ENCODE measurements around the gene ARL14EP.

Gene ARL14EP

DNA sequence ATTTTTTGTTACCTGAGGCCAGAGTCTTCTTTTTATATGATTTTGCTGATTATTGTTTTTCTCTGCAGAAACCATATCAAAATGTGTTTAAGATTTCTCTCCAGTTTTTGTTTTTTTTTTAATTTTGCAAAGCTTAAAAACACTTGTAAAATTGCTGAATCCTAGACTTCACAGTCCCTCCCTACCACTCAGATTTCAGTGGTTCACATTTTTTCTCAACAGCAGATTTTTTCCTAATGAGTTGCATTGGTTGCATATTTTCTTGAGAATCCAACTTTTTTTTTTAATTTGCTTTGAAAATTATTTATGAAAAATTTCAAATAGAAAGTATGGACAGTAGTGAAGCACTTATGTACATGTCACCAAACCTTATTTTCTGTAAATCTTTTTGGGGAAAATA lies 5.8 kb downstream of the ARL14EP start:
- peak; percentile 34 for DNase-seq

DNA sequence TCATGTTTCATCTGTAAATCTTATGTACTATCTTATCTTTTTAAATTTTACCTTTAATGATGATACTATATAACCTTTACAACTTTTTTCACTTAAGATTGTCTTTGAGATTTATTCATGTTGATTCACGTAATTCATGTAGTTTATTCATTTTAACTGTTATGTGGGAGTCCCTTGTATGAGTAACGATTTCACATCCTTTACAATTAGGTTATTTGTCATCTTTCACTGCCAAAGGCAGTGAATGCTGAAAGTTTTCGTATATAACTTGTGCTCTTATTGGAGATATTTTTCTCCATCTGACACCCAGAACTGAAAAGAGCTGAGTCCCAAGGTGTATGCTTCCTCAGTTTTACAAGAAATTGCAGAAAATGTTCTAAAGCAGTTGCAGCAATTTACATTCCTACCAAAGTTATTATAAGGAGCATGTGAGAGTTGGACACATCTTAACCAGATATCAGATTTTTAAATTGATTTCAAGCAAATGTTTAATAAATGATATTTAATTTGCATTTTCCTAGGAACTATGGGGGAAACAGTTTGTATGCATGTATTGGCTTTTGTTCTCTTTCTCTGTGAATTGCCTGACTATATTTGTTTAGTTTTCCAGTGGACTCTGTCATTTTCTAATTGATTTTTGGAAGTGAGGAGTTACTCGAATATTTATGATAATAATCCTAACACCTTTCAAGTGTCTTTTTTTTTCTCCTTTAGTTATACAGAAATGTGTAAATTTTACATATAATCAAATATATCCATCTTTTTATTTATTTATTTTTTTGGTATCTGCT lies 6.4 kb downstream of the ARL14EP start:
- DNase-seq: no peak

DNA sequence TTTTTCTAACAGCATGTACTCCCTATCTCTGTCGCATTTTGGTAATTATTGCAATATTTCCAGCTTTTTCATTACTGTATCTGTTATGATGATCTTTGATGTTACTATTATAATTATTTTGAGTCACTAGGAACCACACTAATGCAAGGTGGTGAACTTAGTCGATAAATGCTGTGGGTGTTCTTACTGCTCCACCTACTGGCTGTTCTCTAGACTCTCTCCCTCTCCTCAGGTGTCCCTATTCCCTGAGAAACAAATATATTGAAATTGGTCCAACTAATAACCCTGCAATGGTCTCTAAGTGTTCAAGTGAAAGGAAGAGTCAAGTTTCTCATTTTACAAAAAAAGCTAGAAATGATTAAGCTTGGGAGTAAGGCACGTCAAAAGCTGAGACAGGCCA lies 10.5 kb downstream of the ARL14EP start:
- DNase-seq: no peak

DNA sequence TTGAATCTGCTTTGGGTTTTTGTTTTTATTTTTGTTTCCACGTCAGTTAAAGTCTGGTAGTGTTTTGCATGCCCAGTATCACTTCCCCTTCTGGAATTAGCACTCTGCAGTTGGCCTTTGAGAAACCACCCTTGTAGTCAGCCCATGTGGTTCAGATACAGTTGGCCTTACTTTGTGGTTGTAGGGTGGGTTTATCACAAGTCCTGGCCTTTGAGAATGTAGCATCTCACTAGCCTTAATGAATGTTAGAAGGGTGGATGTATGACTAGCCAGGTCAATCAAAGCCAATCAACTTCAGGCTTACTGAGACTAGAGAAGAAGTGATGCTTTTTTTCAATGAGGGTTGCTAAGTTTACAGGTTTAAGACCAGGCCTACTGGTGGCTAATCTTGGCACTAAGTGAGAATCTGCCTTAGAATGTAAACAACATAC lies 19.8 kb downstream of the ARL14EP start:
- DNase-seq: no peak

DNA sequence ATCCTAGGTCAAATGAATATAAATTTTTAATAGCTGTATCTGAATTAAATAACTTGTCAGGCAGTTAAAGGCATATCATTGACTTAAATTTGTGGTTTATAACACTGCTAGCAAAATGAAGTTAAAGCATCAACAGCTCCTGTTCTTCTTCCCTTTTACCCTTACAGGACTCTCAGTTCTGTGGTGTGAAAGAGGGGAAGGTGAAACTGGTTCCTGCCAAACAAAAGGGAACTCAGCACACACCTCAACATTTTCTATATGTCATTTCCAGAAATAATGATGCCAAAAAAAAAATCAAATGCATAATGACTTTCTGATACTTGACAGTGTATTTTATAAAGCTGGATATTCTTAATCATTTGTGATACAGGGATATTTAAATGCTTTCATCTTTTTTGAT lies 21.2 kb downstream of the ARL14EP start:
- no peak for DNase-seq

DNA sequence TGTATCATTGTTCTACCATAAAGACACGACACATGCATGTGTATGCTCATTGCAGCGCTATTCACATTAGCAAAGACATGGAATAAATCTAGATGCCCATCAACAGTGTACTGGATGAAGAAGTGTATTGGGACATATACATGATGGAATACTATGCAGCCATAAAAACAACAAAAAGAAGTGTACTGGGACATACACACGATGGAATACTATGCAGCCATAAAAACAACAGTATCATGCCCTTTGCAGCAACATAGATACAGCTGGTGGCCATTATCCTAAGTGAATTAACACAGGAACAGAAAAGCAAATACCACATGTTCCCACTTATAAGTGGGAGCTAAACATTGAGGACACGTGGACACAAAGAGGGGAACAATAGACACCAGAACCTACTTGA lies 22.7 kb downstream of the ARL14EP start:
- no peak for DNase-seq

DNA sequence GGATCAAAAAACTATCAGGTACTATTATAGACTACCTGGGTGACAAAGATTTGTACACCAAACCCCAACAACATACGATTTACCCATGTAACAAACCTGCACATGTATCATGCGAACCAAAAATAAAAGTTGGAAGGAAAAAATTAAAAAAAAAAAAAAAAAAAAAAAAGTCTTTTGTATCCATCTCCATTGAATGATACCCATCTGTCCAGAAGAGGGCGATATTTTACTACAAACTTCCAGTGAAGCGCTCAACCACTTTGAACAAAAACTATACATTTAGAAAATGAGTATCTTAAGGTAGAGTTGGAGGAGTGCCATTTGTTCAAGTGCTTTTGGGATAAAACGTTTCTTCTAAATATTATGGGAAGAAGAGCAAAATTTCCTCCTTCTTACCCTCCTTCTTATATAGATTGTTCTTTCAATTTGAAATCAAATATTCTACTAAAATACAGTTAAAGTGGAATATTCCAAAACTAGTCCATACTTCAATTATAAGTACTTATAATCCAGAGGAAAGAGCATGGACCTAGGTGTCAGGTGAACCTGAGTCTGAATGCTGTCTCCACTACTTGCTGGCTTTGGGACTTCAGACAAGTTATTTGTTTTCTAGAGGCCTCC lies 23.3 kb downstream of the ARL14EP start:
- peak; percentile 63 for DNase-seq

DNA sequence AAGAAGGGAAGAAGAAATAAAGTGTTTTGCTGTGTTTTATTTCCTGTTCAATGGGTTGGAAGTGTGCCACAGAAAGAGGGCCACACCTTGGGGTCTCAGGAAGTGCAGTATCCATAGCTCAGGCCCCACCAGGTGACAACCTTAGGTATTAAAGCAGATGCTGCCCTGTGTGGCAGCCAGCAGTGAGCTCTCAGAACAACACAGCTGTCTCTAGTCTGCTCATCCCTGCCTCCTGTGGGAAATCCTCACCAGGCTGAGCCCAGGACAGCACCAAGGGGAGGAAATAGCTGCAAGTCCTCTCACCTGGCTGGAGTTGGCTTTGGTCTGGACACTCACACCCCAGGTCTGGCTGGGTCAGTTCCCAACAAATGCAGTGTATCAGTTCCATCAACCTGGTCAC lies 25.1 kb downstream of the ARL14EP start:
- no peak for DNase-seq

DNA sequence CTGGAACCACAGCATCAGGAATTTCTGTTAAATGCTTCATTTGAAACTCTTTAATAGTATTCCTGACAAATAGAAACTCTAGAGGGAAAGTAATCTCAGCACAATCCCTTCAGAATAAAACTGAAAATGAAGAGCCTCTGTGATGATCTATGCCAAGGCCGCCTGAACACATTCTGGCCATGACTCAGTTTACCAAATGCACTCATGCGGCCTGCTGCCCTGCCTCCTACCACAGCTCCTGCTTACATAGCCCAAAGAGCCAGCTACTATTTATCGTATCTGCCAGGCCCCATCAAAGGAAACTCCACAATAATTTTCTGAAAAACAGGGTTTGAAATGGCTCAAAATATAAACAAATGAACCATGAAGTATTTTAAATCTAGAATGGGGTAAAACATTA lies 27.0 kb downstream of the ARL14EP start:
- DNase-seq: no peak

DNA sequence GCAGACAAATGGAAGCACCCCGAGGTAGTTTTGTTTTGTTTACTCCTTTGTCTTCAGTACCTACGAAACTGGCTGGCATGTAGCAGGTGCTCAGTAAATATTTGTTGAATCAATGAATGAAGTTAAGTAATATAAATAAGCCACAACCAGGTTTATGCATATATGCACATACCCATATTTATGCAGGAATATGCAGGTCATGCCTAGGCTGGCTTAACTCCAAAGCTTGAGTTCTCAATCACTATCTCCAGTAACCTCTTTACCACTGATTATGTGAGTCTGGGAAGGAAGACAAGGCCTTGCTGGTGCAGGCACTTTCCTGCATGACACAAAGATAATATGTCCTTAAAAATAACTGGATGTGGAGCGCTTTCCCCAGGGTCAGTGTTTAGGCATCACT lies 27.5 kb downstream of the ARL14EP start:
- no peak for DNase-seq

DNA sequence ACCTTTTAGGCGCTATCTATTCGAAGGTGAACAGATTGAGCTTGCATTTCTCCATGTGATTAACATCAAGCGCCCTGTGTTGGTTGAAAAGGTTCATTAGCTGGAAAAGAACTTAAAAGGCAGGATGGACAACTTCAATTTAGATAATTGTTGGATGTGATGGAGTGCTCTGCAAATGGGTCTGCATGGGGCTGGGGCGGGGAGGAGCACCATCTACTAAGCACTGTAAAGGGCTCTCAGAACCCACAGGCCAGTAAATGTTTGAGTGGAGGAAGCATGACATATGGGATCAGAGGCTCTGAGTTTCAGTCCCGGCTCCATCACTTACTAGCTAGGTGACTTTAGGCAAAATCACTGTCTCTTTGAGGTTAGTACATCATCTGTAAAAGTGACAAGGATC lies 28.2 kb downstream of the ARL14EP start:
- no peak for DNase-seq

DNA sequence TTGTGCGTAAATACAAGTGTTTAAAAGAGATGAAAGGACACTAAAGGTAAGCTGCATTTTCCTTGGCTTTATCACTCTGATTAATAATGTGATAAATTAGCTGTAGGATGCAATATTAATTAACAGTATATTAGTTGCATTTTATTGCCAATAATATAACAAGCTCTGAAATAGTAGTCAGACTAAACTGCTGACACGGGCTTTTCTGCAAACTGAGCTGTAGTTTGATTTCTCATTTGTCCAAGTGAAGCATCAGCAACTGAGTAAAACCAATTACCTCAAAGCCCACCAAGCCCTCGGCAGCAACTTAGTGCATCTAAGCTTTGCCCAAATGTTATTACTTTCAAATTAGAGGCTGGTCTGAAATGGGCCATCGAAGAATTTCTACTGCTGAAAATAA lies 33.5 kb downstream of the ARL14EP start:
- DNase-seq: no peak

DNA sequence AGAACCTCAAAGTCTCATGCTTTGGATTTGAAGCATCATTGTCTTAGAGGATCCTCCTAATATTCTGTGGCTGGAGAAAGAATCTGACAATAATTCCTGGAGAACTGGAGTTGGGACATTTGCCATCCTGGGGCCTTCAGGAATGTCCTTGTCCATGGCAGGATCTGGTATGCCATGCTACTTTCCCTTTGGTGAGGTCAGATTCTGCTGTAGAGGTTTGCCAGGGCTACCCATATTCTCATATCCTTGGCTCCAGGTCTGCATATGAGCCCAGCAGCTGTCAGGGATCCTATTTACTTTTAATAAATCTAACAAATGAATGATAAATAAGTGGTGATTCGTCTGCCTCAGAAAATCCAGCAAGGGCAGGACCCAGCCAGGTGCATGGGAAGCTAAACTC lies 35.0 kb downstream of the ARL14EP start:
- no peak for DNase-seq

DNA sequence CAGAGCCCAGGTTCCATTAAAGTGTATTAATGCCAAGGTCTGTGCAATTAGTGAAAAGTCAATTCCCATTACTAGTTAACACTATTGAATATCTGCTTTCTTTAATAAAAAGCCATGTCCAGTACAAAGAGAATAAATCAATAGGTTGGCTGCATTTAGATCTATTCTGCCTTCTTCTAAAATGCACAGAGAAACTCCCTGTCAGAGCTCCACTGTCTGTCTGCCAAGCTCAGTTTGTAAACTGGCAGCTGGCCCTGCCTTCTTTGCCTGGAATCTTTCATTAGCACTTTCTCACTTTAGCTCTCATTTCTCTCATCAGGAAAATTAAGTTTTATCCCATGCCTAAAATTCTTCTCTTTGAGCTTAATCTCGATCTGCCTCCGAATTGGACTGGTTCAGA lies 35.6 kb downstream of the ARL14EP start:
- DNase-seq: no peak

DNA sequence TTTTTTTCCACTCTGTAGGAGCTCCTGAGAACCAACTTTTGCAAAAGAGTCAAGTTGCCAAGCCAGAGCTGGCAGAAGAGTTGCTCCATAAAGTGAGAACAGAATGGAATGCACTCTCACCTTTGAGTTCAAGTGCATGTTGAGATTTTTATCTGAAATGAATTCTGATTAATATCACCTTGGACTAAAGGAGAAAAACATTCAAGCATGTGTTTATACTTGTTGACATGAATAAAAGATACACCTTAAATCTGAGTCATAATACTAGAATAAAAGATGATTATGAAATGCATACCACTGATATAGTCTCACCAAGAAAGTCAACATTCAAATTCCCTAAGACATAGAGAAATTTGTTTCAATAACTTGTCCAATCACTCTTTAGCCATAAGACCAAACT lies 37.8 kb downstream of the ARL14EP start:
- DNase-seq: no peak

DNA sequence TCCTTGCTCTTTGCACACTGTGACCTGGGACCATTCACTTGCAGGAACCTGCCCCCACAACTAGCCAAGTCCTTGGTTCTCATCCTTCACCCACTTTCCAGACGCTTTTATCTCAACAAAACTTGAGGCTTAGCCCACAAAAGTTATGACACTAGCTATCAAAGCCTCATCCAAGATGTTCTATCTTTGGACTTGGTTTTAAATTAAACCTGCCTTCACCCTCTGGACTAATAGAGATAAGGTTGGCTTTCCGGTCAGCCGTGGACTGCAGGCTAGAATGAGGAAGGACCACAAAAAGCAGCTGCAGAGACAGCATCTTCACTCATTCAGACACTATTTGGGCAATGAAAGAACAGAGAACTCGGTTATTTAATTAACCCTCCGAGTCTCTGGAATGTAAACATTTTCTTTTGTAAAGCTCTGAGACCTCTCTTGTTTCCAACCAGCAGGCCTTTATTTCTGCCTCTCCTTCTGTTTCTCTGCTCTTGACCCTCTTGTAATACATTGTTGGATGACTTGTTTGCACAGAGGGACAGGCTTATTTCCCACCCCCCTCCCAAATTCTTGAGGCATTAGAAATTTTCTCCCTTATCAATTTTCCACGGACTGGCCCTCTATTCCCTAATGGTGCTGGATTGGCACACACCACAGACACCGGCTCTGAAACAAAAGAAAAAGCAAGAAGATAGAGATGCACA lies 41.4 kb downstream of the ARL14EP start:
- no peak for DNase-seq

DNA sequence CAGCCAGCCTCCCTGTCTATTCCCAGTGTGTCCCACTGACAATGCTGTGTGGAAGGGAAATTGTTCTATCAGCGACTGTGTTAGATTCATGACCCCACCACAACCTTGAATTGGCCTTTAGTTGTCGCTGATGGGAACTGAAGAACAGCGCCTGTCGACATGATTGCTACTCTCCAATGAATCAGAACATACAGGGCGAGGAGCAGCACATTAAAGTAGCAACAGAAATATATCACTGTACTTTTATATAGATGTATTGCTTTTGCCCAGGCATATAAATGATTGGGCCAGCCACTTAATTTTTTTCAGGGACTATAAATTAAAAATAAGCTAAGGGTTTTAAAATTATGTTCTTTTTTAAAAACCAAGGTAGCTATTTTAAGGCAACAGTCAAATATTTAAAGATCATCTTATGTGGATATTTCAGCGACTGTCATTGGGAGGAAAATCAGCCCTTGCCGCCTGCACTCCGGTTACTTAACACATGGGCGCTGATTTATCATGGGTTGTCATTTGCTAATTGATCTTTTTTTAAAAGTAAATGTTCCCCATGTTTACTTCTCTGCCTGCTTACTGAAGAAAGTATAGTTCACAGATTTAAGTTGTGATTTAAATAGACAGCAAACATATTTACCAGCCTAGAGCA lies 42.1 kb downstream of the ARL14EP start:
- no peak for DNase-seq

DNA sequence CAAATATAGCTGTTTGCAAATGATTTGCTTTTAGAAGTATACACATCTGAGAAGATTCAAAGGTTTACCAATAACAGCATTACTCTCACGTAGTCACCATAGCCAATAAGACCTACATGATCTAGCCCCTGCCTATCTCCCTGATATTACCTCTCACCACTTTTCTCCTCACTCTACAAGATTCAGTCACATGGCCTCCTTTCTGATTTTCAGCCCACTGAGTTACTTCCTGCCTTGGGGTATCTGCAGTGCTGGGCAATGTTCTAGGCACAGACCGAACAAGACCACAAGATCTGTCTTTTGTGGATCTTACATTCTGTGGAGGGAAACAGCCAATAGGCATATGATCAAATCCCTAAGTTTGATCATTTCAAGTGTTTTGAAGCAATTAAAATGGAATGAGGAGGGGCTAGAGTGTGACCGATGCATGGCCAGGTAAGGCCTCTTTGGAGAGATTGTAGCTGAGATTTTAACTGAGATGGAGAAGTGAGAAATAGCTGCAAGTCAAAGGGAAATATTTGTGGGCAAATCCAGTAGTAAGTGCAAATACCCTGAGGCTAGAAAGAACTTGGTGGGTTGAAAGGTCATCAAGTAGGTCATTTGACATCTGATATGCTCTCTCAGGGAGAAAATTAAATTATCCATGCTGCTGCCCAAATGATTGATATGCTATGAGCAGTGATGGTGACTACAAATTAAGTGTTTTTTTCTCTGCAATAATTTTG lies 43.1 kb downstream of the ARL14EP start:
- DNase-seq: no peak

DNA sequence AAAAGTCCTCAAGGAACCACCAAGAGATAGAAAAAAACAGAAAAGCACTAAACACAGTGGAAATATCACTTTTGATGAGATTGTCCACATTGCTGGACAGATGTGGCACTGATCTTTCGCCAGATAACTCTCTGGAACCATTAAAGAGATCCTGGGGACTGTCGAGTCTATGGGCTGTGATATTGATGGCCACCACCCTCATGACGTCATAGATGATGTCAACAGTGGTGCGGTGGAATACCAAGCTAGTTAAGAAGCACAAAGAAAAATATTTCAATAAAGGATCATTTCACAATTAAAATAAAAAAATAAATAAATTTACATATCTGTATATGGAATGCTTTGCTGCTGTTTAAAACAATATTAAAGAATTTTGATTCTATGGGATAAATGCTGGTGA lies 45.5 kb downstream of the ARL14EP start:
- no peak for DNase-seq

DNA sequence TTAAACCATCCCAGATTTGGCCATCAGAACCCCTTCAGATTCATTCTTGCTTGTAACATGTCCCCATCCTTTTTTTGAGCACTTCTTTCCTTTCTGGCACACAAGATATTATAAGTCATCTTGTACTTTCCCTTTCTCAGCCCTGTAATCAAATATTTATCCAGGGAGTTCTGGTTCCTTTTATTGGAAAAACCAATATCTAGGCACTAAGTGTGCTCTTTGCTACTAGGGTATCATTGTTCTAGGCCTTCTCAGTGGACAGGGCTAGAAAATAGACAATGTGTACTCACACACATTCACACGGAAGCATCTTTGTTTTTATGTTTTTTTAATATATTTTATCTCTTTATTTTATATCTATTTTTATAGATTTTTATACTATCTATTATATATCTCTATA lies 47.3 kb downstream of the ARL14EP start:
- no peak for DNase-seq

DNA sequence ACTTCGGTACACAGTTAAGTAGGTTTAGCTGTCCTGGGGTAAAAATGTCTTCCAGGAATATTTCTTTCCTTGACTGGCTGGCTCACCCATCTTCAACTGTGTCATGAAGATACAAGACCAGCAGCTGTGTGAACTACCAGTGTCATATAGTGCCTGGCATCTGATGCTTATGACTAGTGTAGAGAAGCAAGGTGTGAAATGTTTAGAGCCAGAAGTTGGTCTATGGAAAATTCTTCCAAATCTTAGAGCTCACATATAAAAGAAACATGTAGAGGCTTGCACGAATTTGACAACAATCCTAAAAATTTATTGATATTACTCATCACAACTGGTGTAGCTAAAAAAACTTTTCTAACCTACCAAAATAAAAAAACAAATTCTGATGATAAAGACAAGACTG lies 54.4 kb downstream of the ARL14EP start:
- no peak for DNase-seq

DNA sequence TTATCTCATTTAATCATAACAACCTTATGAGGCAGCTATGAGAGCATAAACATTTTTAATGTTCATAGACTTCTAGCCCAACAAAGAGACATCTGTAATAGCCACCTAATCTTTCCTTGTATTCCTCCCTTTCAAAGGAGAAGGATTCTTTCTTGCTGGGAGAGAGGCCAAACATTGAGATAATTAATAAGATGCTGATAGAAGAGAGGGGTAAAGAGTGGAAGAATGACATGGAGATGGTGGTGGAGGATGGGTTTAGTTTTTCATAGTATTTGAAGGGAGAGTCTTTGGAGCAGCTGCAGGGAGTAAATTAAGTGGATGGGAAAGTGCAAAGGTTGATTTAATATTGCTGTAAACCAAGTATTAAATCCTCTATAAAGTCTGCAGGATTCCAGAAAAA lies 57.9 kb downstream of the ARL14EP start:
- no peak for DNase-seq

DNA sequence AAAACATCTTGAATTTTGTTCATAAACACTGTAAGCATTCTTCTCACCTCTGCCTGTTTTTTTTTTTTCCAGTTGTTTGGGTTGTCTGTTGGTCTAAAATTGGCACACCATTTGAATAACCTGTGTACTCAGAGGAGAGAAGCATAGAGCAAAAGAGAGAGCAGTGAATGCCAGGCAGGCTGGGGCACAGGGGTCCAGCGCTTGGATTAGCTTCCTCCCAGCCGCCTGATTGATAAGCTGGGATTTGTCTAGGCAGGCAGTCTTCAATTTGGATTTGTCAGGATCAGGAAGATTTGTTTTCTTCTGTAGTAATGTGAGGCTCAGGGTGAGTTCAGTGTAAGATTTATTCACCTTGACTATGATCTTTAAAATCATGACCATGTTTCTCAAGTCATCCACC lies 59.0 kb downstream of the ARL14EP start:
- no peak for DNase-seq

All from fibroblast of skin of right quadriceps (primary cell).